Measurements from ENCODE around the gene ACOX3. TPM values are rescaled to one million over a fixed set of nuclear protein-coding genes. Genes with fewer than 3 reads are reported as not detected.

Gene ACOX3
- total RNA-seq, 6 donors from 2014 or later: 23.7 to 56.6 (median 31.8) TPM

GRCh38 chr4:8472689-8473197 is 32.2 kb upstream of the ACOX3 start:
- 54 to 73% methylated on average over 4 to 7 of the region's 7 CpGs for WGBS, 2 donors
- Histone ChIP-seq H3K9me3 (no peaks in the 10 kb centered on the region), H3K27ac (peak overlapping the region; percentile 37 to 73 (median 62)), H3K27me3 (no peaks in the 10 kb centered on the region), H3K36me3 (peaks cover 0 to 58% (median 37%) of the 10 kb centered on the region in 4 donors), H3K4me3 (no peak overlapping the region), H3K4me1 (peaks cover 5 to 12% (median 11%) of the 10 kb centered on the region in 4 donors)
- ATAC-seq (ENCODE audit: low FRiP score in 2 of 2) (peak in 1 of 2 donors; percentile 60), DNase-seq (peak in 1 of 2 donors; percentile 70)
- no peak for TF ChIP-seq EP300 (IDR thresholded peaks at IDR 0.05)
- no peak for TF ChIP-seq POLR2A (IDR thresholded peaks at IDR 0.05)
- no peak for TF ChIP-seq CTCF (IDR thresholded peaks at IDR 0.05)

GRCh38 chr4:8472158-8472688 is 31.7 kb upstream of the ACOX3 start:
- H3K27ac ChIP-seq: peak overlapping the region in 3 of 4 donors; percentile 50 to 73 (median 73)
- WGBS, 2 donors: 82 to 87% methylated on average over 8 of the region's 8 CpGs

GRCh38 chr4:8471211-8471875 is 30.8 kb upstream of the ACOX3 start:
- no peaks in the 10 kb centered on the region for H3K27me3 ChIP-seq
- DNase-seq (peak in 1 of 2 donors; percentile 68), ATAC-seq (ENCODE audit: low FRiP score in 2 of 2) (no peak)
- H3K27ac ChIP-seq: no peak overlapping the region
- no peaks in the 10 kb centered on the region for H3K9me3 ChIP-seq
- H3K36me3 ChIP-seq: peaks cover 0 to 58% (median 32%) of the 10 kb centered on the region in 4 donors
- no peak overlapping the region for H3K4me3 ChIP-seq
- TF ChIP-seq POLR2A (IDR thresholded peaks at IDR 0.05) (no peak), POLR2AphosphoS5 (IDR thresholded peaks at IDR 0.05) (no peak), EP300 (IDR thresholded peaks at IDR 0.05) (no peak), CTCF (IDR thresholded peaks at IDR 0.05) (no peak)
- H3K4me1 ChIP-seq: peaks cover 5 to 12% (median 11%) of the 10 kb centered on the region in 4 donors
- WGBS, 2 donors: 90 to 95% methylated on average over 21 to 24 of the region's 24 CpGs

More at GRCh38 chr4:8472158-8472688, 31.7 kb upstream of the ACOX3 start:
- ATAC-seq (ENCODE audit: low FRiP score in 2 of 2) (no peak), DNase-seq (no peak)
- Histone ChIP-seq H3K9me3 (no peaks in the 10 kb centered on the region), H3K4me1 (peaks cover 5 to 12% (median 11%) of the 10 kb centered on the region in 4 donors), H3K36me3 (peaks cover 0 to 58% (median 33%) of the 10 kb centered on the region in 4 donors), H3K4me3 (no peak overlapping the region), H3K27me3 (no peaks in the 10 kb centered on the region)
- TF ChIP-seq POLR2AphosphoS5 (IDR thresholded peaks at IDR 0.05) (no peak), EP300 (IDR thresholded peaks at IDR 0.05) (no peak), CTCF (IDR thresholded peaks at IDR 0.05) (no peak), POLR2A (IDR thresholded peaks at IDR 0.05) (no peak)

- peaks cover 5 to 12% (median 11%) of the 10 kb centered on the region in 4 donors for H3K4me1 ChIP-seq
- peak in 1 of 2 donors; percentile 66 for DNase-seq
- H3K4me3 ChIP-seq: no peak overlapping the region
- TF ChIP-seq CTCF (IDR thresholded peaks at IDR 0.05) (no peak), POLR2A (IDR thresholded peaks at IDR 0.05) (no peak), EP300 (IDR thresholded peaks at IDR 0.05) (no peak), POLR2AphosphoS5 (IDR thresholded peaks at IDR 0.05) (no peak)
- no peaks in the 10 kb centered on the region for H3K27me3 ChIP-seq
- peaks cover 0 to 58% (median 36%) of the 10 kb centered on the region in 4 donors for H3K36me3 ChIP-seq
- no peaks in the 10 kb centered on the region for H3K9me3 ChIP-seq
- WGBS, 2 donors: 91 to 96% methylated on average over 11 to 14 of the region's 14 CpGs
- no peak for ATAC-seq (ENCODE audit: low FRiP score in 2 of 2)
- no peak overlapping the region for H3K27ac ChIP-seq
These were observed 30.0 kb upstream of the ACOX3 start for GRCh38 chr4:8470451-8471024.
